ENCODE results near the gene C11orf24.

The C11orf24 gene

DNA sequence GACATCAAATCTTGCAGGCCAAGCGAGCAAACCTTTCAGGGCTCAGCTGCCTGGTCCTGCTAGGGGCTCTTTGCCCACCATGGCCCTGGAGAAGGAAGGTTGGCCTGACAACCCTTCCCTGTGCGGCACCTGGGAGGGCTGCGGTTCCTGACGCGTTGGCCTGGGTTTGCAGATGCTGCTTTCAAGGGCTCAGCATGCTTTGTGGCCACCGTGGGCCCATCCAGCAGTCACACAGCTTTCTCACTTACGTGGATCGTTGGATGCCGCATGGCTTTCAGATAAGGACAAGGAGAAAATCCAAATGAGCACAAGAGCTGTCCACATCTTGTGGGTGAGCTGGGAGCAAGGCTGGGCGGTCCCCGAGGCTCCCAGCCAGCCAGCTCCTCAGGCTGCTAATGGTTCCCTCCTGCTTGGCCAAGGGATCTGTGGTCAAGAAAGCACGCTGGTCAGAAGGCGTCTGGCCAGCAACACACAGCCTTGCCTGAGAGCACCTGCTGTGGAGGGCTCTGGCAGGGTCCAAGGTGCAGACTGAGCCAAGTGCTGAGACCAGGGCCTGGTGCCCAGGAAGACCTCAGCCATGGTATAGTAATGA, 8.2 kb downstream of the C11orf24 start:
- TF ChIP-seq, protein P1, sequence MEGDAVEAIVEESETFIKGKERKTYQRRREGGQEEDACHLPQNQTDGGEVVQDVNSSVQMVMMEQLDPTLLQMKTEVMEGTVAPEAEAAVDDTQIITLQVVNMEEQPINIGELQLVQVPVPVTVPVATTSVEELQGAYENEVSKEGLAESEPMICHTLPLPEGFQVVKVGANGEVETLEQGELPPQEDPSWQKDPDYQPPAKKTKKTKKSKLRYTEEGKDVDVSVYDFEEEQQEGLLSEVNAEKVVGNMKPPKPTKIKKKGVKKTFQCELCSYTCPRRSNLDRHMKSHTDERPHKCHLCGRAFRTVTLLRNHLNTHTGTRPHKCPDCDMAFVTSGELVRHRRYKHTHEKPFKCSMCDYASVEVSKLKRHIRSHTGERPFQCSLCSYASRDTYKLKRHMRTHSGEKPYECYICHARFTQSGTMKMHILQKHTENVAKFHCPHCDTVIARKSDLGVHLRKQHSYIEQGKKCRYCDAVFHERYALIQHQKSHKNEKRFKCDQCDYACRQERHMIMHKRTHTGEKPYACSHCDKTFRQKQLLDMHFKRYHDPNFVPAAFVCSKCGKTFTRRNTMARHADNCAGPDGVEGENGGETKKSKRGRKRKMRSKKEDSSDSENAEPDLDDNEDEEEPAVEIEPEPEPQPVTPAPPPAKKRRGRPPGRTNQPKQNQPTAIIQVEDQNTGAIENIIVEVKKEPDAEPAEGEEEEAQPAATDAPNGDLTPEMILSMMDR (conservative IDR thresholded peaks at IDR 0.05; ENCODE audit: low read depth, low read length): no peak
- DNase-seq (ENCODE audit: low read depth): no peak
- no peak overlapping the region for H3K4me3 ChIP-seq (ENCODE audit: low read depth, low read length)

DNA sequence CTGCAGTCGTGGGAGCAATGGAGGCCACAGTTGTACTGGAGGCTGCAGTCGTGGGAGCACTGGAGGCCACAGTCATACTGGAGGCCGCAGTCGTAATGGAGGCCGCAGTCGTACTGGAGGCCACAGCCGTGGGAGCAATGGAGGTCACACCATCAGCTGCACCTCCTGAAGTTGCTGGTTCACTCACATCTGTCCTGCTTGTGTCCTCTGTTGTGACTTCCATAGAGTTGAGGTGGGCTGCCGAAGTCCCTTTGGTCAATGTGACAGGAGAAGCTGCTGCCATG, 9.3 kb downstream of the C11orf24 start:
- H3K4me3 ChIP-seq (ENCODE audit: low read depth, low read length): no peak overlapping the region
- TF ChIP-seq, protein P1 (conservative IDR thresholded peaks at IDR 0.05; ENCODE audit: low read depth, low read length): no peak

GRCh38 chr11:68261749-68262543, 9.8 kb downstream of the C11orf24 start:
- H3K4me3 ChIP-seq (ENCODE audit: low read depth, low read length): no peak overlapping the region
- DNase-seq (ENCODE audit: low read depth): no peak
- TF ChIP-seq, protein P1 (conservative IDR thresholded peaks at IDR 0.05; ENCODE audit: low read depth, low read length): no peak

More for the DNA sequence above, 9.3 kb downstream of the C11orf24 start:
- no peak for DNase-seq (ENCODE audit: low read depth)

- H3K4me3 ChIP-seq (ENCODE audit: low read depth, low read length): no peak overlapping the region
- no peak for DNase-seq (ENCODE audit: low read depth)
- TF ChIP-seq, protein P1 (conservative IDR thresholded peaks at IDR 0.05; ENCODE audit: low read depth, low read length): no peak
Measured at GRCh38 chr11:68261006-68261405, 10.8 kb downstream of the C11orf24 start.

- H3K4me3 ChIP-seq (ENCODE audit: low read depth, low read length): no peak overlapping the region
- no peak for DNase-seq (ENCODE audit: low read depth)
- TF ChIP-seq, protein P1 (conservative IDR thresholded peaks at IDR 0.05; ENCODE audit: low read depth, low read length): no peak
Measured at GRCh38 chr11:68260484-68260883, 11.3 kb downstream of the C11orf24 start.

DNA sequence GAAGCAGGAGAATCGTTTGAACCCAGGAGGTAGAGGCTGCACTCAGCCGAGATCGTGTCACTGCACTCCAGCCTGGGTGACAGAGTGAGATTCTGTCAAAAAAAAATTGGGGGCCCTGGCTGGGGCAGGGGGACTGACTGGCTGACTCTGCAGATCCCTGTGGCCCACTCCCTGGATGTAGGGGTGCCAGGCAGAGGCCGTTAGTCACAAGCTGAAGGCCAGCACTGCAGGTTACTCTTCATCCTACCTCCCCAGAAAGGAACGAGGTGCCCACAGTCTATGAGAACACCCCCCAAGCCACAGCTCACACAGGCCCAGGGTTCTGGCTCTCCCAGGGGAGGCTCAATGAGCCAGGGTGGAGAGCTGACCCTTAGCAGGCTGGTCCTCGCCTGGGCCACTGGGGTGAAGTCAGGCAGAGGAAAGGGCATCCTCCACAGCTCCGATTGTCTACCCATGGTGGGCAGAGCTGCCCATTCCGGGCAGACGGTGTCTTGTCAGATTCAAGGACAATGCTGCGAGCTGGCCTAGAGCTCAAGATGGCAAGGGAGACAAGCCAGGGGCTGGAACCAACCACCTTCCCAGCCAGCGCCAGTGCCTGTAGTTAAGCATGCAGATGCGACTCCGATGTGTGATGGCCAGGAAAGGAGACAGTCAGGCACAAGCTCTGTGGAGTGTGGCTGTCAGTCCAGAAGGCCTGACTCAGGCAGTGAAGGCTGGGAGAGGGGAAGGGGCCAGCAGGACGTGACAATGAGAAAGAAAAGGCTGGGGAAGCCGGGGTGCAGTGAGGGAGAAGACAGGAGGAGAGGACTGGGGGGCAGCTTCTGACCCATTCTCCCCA, 12.4 kb downstream of the C11orf24 start:
- no peak for DNase-seq (ENCODE audit: low read depth)
- TF ChIP-seq, protein P1 (conservative IDR thresholded peaks at IDR 0.05; ENCODE audit: low read depth, low read length): no peak
- no peak overlapping the region for H3K4me3 ChIP-seq (ENCODE audit: low read depth, low read length)
